Measurements from ENCODE around the gene SH3GLB2. TPM values are rescaled to one million over a fixed set of nuclear protein-coding genes. Genes with fewer than 3 reads are reported as not detected.

The SH3GLB2 gene
- total and polyA plus RNA-seq, 10 of the 15 experiments (the other 5 are each of a cell fraction or from before 2014, with no cell fraction given): 0.21 to 61.3 (median 30.8) TPM

DNA sequence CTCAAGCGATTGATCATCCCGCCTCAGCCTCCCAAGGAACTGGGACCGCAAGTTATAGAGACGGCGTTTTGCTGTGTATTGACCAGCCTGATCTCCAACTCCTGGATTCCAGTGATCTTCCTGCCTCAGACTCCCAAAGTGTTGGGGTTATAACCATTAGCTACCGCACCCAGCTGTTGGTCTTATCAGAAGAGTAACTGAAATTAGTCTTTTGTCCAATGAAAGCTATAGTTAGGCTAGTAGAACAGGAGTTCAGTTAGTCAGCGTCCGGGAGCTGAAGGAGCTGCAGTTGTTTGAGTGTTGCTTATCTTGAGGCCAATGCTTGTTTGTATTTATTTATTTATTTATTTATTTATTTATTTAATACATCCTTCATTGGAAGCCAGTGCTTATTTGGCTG, 5.1 kb upstream of the SH3GLB2 start:
- CTCF ChIA-PET: no interaction called here
- in situ Hi-C loops (cut with MboI): no loop called here
- no peaks in the 10 kb centered on the region for H3K9me3 ChIP-seq (replicated peaks; ENCODE audit: control insufficient read depth, insufficient read depth, low read length)
- no peak overlapping the region for H3K4me2 ChIP-seq (ENCODE audit: control insufficient read depth, insufficient read depth)
- WGBS (ENCODE audit: insufficient coverage, insufficient replicate concordance, low lambda C conversion rate, missing lambda C conversion rate): 87% methylated on average over 8 of the region's 8 CpGs
- no TSS peak for BruUV-seq (replicated peaks)
- H3K4me3 ChIP-seq: no peak overlapping the region
- DNase-seq (ENCODE audit: low read depth, low spot score) (no peak), FAIRE-seq (no peak), ATAC-seq (no peak)
- POLR2A ChIA-PET: no interaction called here
- H3K9ac ChIP-seq (ENCODE audit: control insufficient read depth, insufficient read depth, low read length): no peak overlapping the region
- peaks cover 14% of the 10 kb centered on the region for H3K4me1 ChIP-seq (ENCODE audit: control insufficient read depth, insufficient read depth, low read length)
- intact Hi-C loops (cut with micrococcal nuclease; ENCODE audit: unreplicated experiment): no loop called here
- TF ChIP-seq, protein P1, sequence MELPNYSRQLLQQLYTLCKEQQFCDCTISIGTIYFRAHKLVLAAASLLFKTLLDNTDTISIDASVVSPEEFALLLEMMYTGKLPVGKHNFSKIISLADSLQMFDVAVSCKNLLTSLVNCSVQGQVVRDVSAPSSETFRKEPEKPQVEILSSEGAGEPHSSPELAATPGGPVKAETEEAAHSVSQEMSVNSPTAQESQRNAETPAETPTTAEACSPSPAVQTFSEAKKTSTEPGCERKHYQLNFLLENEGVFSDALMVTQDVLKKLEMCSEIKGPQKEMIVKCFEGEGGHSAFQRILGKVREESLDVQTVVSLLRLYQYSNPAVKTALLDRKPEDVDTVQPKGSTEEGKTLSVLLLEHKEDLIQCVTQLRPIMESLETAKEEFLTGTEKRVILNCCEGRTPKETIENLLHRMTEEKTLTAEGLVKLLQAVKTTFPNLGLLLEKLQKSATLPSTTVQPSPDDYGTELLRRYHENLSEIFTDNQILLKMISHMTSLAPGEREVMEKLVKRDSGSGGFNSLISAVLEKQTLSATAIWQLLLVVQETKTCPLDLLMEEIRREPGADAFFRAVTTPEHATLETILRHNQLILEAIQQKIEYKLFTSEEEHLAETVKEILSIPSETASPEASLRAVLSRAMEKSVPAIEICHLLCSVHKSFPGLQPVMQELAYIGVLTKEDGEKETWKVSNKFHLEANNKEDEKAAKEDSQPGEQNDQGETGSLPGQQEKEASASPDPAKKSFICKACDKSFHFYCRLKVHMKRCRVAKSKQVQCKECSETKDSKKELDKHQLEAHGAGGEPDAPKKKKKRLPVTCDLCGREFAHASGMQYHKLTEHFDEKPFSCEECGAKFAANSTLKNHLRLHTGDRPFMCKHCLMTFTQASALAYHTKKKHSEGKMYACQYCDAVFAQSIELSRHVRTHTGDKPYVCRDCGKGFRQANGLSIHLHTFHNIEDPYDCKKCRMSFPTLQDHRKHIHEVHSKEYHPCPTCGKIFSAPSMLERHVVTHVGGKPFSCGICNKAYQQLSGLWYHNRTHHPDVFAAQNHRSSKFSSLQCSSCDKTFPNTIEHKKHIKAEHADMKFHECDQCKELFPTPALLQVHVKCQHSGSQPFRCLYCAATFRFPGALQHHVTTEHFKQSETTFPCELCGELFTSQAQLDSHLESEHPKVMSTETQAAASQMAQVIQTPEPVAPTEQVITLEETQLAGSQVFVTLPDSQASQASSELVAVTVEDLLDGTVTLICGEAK (IDR thresholded peaks at IDR 0.05; ENCODE audit: borderline replicate concordance): no peak
- TF ChIP-seq LARP7 (IDR thresholded peaks at IDR 0.05) (no peak), KAT2A (conservative IDR thresholded peaks at IDR 0.05; ENCODE audit: control insufficient read depth, low read depth, low read length) (no peak), FOXM1 (IDR thresholded peaks at IDR 0.05; ENCODE audit: low read depth, low read length) (no peak), TARDBP (IDR thresholded peaks at IDR 0.05; ENCODE audit: borderline replicate concordance) (no peak), SUPT20H (IDR thresholded peaks at IDR 0.05; ENCODE audit: borderline replicate concordance, control insufficient read depth, low read depth, low read length) (no peak), GABPA (IDR thresholded peaks at IDR 0.05; ENCODE audit: low read depth) (no peak), ZBED1 (IDR thresholded peaks at IDR 0.05; ENCODE audit: borderline replicate concordance) (no peak), HCFC1 (IDR thresholded peaks at IDR 0.05; ENCODE audit: low read length) (no peak), ATF7 (IDR thresholded peaks at IDR 0.05; ENCODE audit: low read depth) (no peak)
- TF ChIP-seq, protein P2, sequence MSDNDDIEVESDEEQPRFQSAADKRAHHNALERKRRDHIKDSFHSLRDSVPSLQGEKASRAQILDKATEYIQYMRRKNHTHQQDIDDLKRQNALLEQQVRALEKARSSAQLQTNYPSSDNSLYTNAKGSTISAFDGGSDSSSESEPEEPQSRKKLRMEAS (IDR thresholded peaks at IDR 0.05; ENCODE audit: low read depth, low read length): no peak
- TF ChIP-seq, protein P3, sequence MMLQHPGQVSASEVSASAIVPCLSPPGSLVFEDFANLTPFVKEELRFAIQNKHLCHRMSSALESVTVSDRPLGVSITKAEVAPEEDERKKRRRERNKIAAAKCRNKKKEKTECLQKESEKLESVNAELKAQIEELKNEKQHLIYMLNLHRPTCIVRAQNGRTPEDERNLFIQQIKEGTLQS (IDR thresholded peaks at IDR 0.05; ENCODE audit: borderline replicate concordance, extremely low read depth, low read depth, low read length): no peak
- no peak overlapping the region for H3K27ac ChIP-seq (ENCODE audit: control insufficient read depth, insufficient read depth)
- H2AFZ ChIP-seq (ENCODE audit: control insufficient read depth, low read depth, low read length): no peak overlapping the region
- H3K27me3 ChIP-seq (replicated peaks in 1 of 2; ENCODE audit: control insufficient read depth in 2 of 2, insufficient read depth in 2 of 2, low read length in 1 of 2): no peaks in the 10 kb centered on the region
- RAD21 ChIA-PET (ENCODE audit: unreplicated experiment): interaction anchor here (0.7 kb wide), 1 partner anchor 12 kb away, joined by 3 read pairs; no protein-coding TSS in a partner anchor
- H3K79me2 ChIP-seq (ENCODE audit: control insufficient read depth, insufficient read depth, low read length): peaks cover 14% of the 10 kb centered on the region
- SMC1A ChIA-PET (ENCODE audit: uncharacterized antibody, unreplicated experiment): no interaction called here
- no peaks in the 10 kb centered on the region for H3K36me3 ChIP-seq (ENCODE audit: control insufficient read depth in 2 of 2, insufficient read depth in 2 of 2, low read length in 1 of 2)
- no peaks in the 10 kb centered on the region for H4K20me1 ChIP-seq (ENCODE audit: control insufficient read depth, insufficient read depth)
